HuH-7.5 (cell line): ENCODE results near the gene GRIN1.

Experiments
- DNase-seq: peaks from one replicate; pipeline ENCODE4 v3.0.0; 2011; ENCODE audit warnings: low spot score

GRIN1 gene

GRCh38 chr9:137148242-137148641, 9.3 kb downstream of the GRIN1 start:
- no peak for DNase-seq

- DNase-seq, result no peak
These were observed 9.7 kb downstream of the GRIN1 start for GRCh38 chr9:137148661-137149060.

GRCh38 chr9:137149363-137149762, 10.4 kb downstream of the GRIN1 start:
- no peak for DNase-seq

GRCh38 chr9:137149942-137150616, 11.1 kb downstream of the GRIN1 start:
- peak; percentile 90 for DNase-seq

- peak; percentile 85 for DNase-seq
These were observed 11.9 kb downstream of the GRIN1 start for GRCh38 chr9:137150617-137151457.

GRCh38 chr9:137152844-137153405, 14.0 kb downstream of the GRIN1 start:
- no peak for DNase-seq

- DNase-seq, result no peak
These were observed 17.8 kb downstream of the GRIN1 start for GRCh38 chr9:137156567-137157375.

GRCh38 chr9:137157618-137158415, 18.9 kb downstream of the GRIN1 start:
- no peak for DNase-seq

GRCh38 chr9:137158625-137159024, 19.7 kb downstream of the GRIN1 start:
- no peak for DNase-seq

GRCh38 chr9:137159105-137160053, 20.4 kb downstream of the GRIN1 start:
- DNase-seq, result no peak

GRCh38 chr9:137160054-137160425, 21.1 kb downstream of the GRIN1 start:
- DNase-seq, result no peak

GRCh38 chr9:137160716-137161557, 22.0 kb downstream of the GRIN1 start:
- DNase-seq, result no peak

GRCh38 chr9:137161558-137162486, 22.9 kb downstream of the GRIN1 start:
- no peak for DNase-seq

- peak; percentile 91 for DNase-seq
These were observed 23.8 kb downstream of the GRIN1 start for GRCh38 chr9:137162505-137163364.

GRCh38 chr9:137163365-137163715, 24.4 kb downstream of the GRIN1 start:
- no peak for DNase-seq

- no peak for DNase-seq
These were observed 24.9 kb downstream of the GRIN1 start for GRCh38 chr9:137163805-137164204.
